H9 (cell line): Measurements from ENCODE around the gene UBXN10. TPM values are rescaled to one million over a fixed set of nuclear protein-coding genes. Genes with fewer than 3 reads are reported as not detected.

Experiments used
- DNase-seq: peaks from one replicate; pipeline ENCODE4 v3.0.0-alpha.2; 2017
- H2AFZ ChIP-seq: one replicate; pipeline ENCODE4 v1.6.1; 2013; ENCODE audit warnings: mild to moderate bottlenecking, low read length, control low read depth, moderate library complexity
- H2AK5ac ChIP-seq: 2 replicates; pipeline ENCODE4 v1.6.1; 2013; ENCODE audit warnings: low read length, control low read depth, mixed read lengths; ENCODE audit not compliant: insufficient read length
- H2BK120ac ChIP-seq: one replicate; pipeline ENCODE4 v1.6.1; 2013; ENCODE audit warnings: low read depth, mild to moderate bottlenecking, low read length, control low read depth, inconsistent platforms; ENCODE audit not compliant: poor library complexity, severe bottlenecking
- H2BK12ac ChIP-seq: 2 replicates; pipeline ENCODE4 v1.6.1; 2013; ENCODE audit warnings: low read length, control low read depth, mixed read lengths, low read depth; ENCODE audit not compliant: insufficient read length
- H2BK15ac ChIP-seq: 2 replicates; pipeline ENCODE4 v1.6.1; 2013; ENCODE audit warnings: low read depth, low read length, control low read depth
- H2BK20ac ChIP-seq: one replicate; pipeline ENCODE4 v1.6.1; 2013; ENCODE audit warnings: low read depth, mild to moderate bottlenecking, low read length, control low read depth, inconsistent platforms; ENCODE audit not compliant: poor library complexity, severe bottlenecking
- H2BK5ac ChIP-seq: 2 replicates; pipeline ENCODE4 v1.6.1; 2013; ENCODE audit warnings: low read length, control low read depth, mixed read lengths; ENCODE audit not compliant: insufficient read length
- H3K14ac ChIP-seq: 2 replicates; pipeline ENCODE4 v1.6.1; 2013; ENCODE audit warnings: low read length, control low read depth; ENCODE audit not compliant: insufficient read depth
- H3K18ac ChIP-seq: 2 replicates; pipeline ENCODE4 v1.6.1; 2013; ENCODE audit warnings: low read depth, mild to moderate bottlenecking, mixed read lengths, low read length, control low read depth; ENCODE audit not compliant: insufficient read length
- H3K23ac ChIP-seq: 2 replicates; pipeline ENCODE4 v1.6.1; 2013; ENCODE audit warnings: low read length, control low read depth, mixed read lengths, low read depth; ENCODE audit not compliant: insufficient read length
- H3K23me2 ChIP-seq: 2 replicates; pipeline ENCODE4 v1.6.1; 2013; ENCODE audit warnings: low read depth, mild to moderate bottlenecking, mixed read lengths, low read length, control low read depth; ENCODE audit not compliant: insufficient read length, poor library complexity, severe bottlenecking
- H3K27ac ChIP-seq: 2 replicates; pipeline ENCODE4 v1.5.1; 2013; ENCODE audit warnings: low read length, control low read depth, mixed read lengths, low read depth; ENCODE audit not compliant: insufficient read length
- H3K27me3 ChIP-seq: 2 replicates; pipeline ENCODE4 v1.6.1; 2013; ENCODE audit warnings: low read length, control low read depth, inconsistent platforms; ENCODE audit not compliant: insufficient read depth
- H3K4ac ChIP-seq: 2 replicates; pipeline ENCODE4 v1.6.1; 2013; ENCODE audit warnings: low read depth, mild to moderate bottlenecking, control low read depth, inconsistent platforms, low read length, moderate library complexity
- H3K4me1 ChIP-seq: 2 replicates; pipeline ENCODE4 v1.6.1; 2013; ENCODE audit warnings: low read length, control low read depth, inconsistent platforms; ENCODE audit not compliant: insufficient read depth
- H3K4me2 ChIP-seq: 2 replicates; pipeline ENCODE4 v1.6.1; 2013; ENCODE audit warnings: low read length, control low read depth, mixed read lengths; ENCODE audit not compliant: insufficient read length, insufficient read depth
- H3K56ac ChIP-seq: 2 replicates; pipeline ENCODE4 v1.6.1; 2013; ENCODE audit warnings: low read depth, mild to moderate bottlenecking, mixed read lengths, low read length, control low read depth; ENCODE audit not compliant: insufficient read length
- H3K79me1 ChIP-seq: 2 replicates; pipeline ENCODE4 v1.6.1; 2013; ENCODE audit warnings: low read depth, mild to moderate bottlenecking, moderate library complexity, low read length, control low read depth, inconsistent platforms; ENCODE audit not compliant: insufficient read depth, poor library complexity, severe bottlenecking
- H3K79me2 ChIP-seq: 2 replicates; pipeline ENCODE4 v1.6.1; 2013; ENCODE audit warnings: low read length, control low read depth, inconsistent platforms; ENCODE audit not compliant: insufficient read depth
- H3K9ac ChIP-seq: 2 replicates; pipeline ENCODE4 v1.6.1; 2013; ENCODE audit warnings: low read length, control low read depth, mixed read lengths; ENCODE audit not compliant: insufficient read length; ENCODE audit errors: extremely low read depth
- H3K9me3 ChIP-seq: one replicate; pipeline ENCODE4 v1.6.1; 2013; ENCODE audit warnings: low read depth, low read length, inconsistent platforms; ENCODE audit not compliant: control insufficient read depth
- H3T11ph ChIP-seq: one replicate; pipeline ENCODE4 v1.6.1; 2013; ENCODE audit warnings: mild to moderate bottlenecking, low read length, control low read depth, inconsistent platforms
- H4K20me1 ChIP-seq: one replicate; pipeline ENCODE4 v1.6.1; 2013; ENCODE audit not compliant: control insufficient read depth, insufficient read length, insufficient read depth
- H4K5ac ChIP-seq: 2 replicates; pipeline ENCODE4 v1.6.1; 2013; ENCODE audit warnings: low read depth, mild to moderate bottlenecking, mixed read lengths, low read length, control low read depth; ENCODE audit not compliant: insufficient read length
- H4K8ac ChIP-seq: replicated peaks from 2 replicates; pipeline ENCODE4 v1.6.1; 2013; ENCODE audit warnings: low read length, control low read depth, mixed read lengths, low read depth; ENCODE audit not compliant: insufficient read length
- H4K91ac ChIP-seq: 2 replicates; pipeline ENCODE4 v1.6.1; 2013; ENCODE audit warnings: low read depth, mild to moderate bottlenecking, moderate library complexity, mixed read lengths, low read length, control low read depth; ENCODE audit not compliant: insufficient read length
- H3K27ac Mint-ChIP-seq, 3 experiments: 2 replicates in 2 of 3; 3 replicates in 1 of 3; pipeline ENCODE4 v1.8.0; 2020 to 2021; ENCODE audit warnings: mixed read lengths in 3 of 3, mild to moderate bottlenecking in 1 of 3, moderate library complexity in 1 of 3
- H3K27me3 Mint-ChIP-seq: 2 replicates; pipeline ENCODE4 v1.8.0; 2021; ENCODE audit warnings: low read depth, mild to moderate bottlenecking, moderate library complexity, mixed read lengths
- H3K36me3 Mint-ChIP-seq, 3 experiments: 2 replicates in 2 of 3; 3 replicates in 1 of 3; pipeline ENCODE4 v1.8.0; 2020 to 2021; ENCODE audit warnings: low read depth in 3 of 3, mixed read lengths in 3 of 3; ENCODE audit not compliant: insufficient read depth in 1 of 3
- H3K4me1 Mint-ChIP-seq, 2 experiments: 2 replicates each; pipeline ENCODE4 v1.8.0; 2020; ENCODE audit warnings: mixed read lengths in 2 of 2
- H3K4me3 Mint-ChIP-seq, 2 experiments: 2 replicates in 1 of 2; 3 replicates in 1 of 2; pipeline ENCODE4 v1.8.0; 2020 to 2021; ENCODE audit warnings: mild to moderate bottlenecking in 2 of 2, mixed read lengths in 2 of 2, moderate library complexity in 1 of 2
- H3K9me3 Mint-ChIP-seq, 2 experiments: 2 replicates in 1 of 2; 3 replicates in 1 of 2; pipeline ENCODE4 v1.8.0; 2020; ENCODE audit warnings: mild to moderate bottlenecking in 2 of 2, mixed read lengths in 2 of 2, moderate library complexity in 1 of 2
- WGBS: extraction: QIAGEN DNeasy Blood & Tissue Kit; methylation state at CpG from one replicate; pipeline ENCODE4 v1.1.7; 2013; ENCODE audit warnings: missing lambda C conversion rate, low lambda C conversion rate, mixed read lengths; ENCODE audit not compliant: insufficient read length; ENCODE audit errors: extremely low coverage; 5-methylcytosine and 5-hydroxymethylcytosine counted together
- total RNA-seq: library from RNA; stranded (reverse); gene quantifications from 2 replicates; pipeline ENCODE4 v1.2.1, GENCODE V29; 2021
- TF ChIP-seq, protein P1 (sequence below): fragments of 200-600 bp; sonication (generic); conservative IDR thresholded peaks from 3 replicates; pipeline ENCODE4 v1.8.0; 2021; ENCODE audit warnings: antibody characterized with exemption, mild to moderate bottlenecking

Gene UBXN10
- total RNA-seq, 1 experiment from 2014 or later: 0.59 TPM

- no peak overlapping the region for H2BK5ac ChIP-seq
- no peak overlapping the region for H3K18ac ChIP-seq
- Mint-ChIP-seq H3K36me3 (no peaks in the 10 kb centered on the region), H3K4me3 (no peak overlapping the region), H3K27me3 (peaks cover 27% of the 10 kb centered on the region), H3K4me1 (peaks cover 3 to 4% of the 10 kb centered on the region in 2 experiments; a peak in 2 of 4 replicates), H3K9me3 (no peaks in the 10 kb centered on the region; a peak in 1 of 5 replicates), H3K27ac (peak overlapping the region in 1 of 3 experiments; percentile 5; a peak in 1 of 7 replicates)
- TF ChIP-seq, protein P1, sequence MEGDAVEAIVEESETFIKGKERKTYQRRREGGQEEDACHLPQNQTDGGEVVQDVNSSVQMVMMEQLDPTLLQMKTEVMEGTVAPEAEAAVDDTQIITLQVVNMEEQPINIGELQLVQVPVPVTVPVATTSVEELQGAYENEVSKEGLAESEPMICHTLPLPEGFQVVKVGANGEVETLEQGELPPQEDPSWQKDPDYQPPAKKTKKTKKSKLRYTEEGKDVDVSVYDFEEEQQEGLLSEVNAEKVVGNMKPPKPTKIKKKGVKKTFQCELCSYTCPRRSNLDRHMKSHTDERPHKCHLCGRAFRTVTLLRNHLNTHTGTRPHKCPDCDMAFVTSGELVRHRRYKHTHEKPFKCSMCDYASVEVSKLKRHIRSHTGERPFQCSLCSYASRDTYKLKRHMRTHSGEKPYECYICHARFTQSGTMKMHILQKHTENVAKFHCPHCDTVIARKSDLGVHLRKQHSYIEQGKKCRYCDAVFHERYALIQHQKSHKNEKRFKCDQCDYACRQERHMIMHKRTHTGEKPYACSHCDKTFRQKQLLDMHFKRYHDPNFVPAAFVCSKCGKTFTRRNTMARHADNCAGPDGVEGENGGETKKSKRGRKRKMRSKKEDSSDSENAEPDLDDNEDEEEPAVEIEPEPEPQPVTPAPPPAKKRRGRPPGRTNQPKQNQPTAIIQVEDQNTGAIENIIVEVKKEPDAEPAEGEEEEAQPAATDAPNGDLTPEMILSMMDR: no peak
- H3K9me3 ChIP-seq: no peaks in the 10 kb centered on the region
- H3K79me2 ChIP-seq: no peaks in the 10 kb centered on the region
- H3K79me1 ChIP-seq: no peaks in the 10 kb centered on the region
- H4K20me1 ChIP-seq: no peaks in the 10 kb centered on the region
- H2AK5ac ChIP-seq: no peak overlapping the region
- H2BK120ac ChIP-seq: no peak overlapping the region
- no peak overlapping the region for H3K56ac ChIP-seq
- no peak overlapping the region for H2BK12ac ChIP-seq
- H3K27me3 ChIP-seq: no peaks in the 10 kb centered on the region
- H4K5ac ChIP-seq: no peak overlapping the region
- H2BK20ac ChIP-seq: no peak overlapping the region
- H4K91ac ChIP-seq: no peak overlapping the region
- H3K14ac ChIP-seq: no peak overlapping the region
- WGBS: no CpG with 5 or more reads among the region's 10 CpGs
- no peak overlapping the region for H3K9ac ChIP-seq
- H2BK15ac ChIP-seq: no peak overlapping the region
- no peaks in the 10 kb centered on the region for H3K4me1 ChIP-seq
- no peak overlapping the region for H3T11ph ChIP-seq
- no peak overlapping the region for H2AFZ ChIP-seq
- no peak for DNase-seq
- no peak overlapping the region for H4K8ac ChIP-seq
- no peak overlapping the region for H3K4me2 ChIP-seq
- H3K23me2 ChIP-seq: no peaks in the 10 kb centered on the region
- no peak overlapping the region for H3K27ac ChIP-seq
- H3K23ac ChIP-seq: no peak overlapping the region
- no peak overlapping the region for H3K4ac ChIP-seq
These were observed 25.0 kb downstream of the UBXN10 start for GRCh38 chr1:20210736-20211460.
